Activated T-cell treated with anti-CD3 and anti-CD28 coated beads, Interleukin-2, amount 50 U/mL, for 48 hours (primary cell): Measurements from ENCODE around the gene MVB12B.

ENCODE experiments used
- DNase-seq, 2 experiments: peaks; one replicate each; pipeline ENCODE4 v3.0.0-alpha.2; 2020

Gene MVB12B

GRCh38 chr9:126331964-126332748 lies 5.5 kb downstream of the MVB12B start:
- peak in 1 of 2 experiments; percentile 24 for DNase-seq

- DNase-seq: no peak
Observed at GRCh38 chr9:126334721-126335621, 8.3 kb downstream of the MVB12B start.

- DNase-seq: no peak
Observed at GRCh38 chr9:126335837-126336735, 9.5 kb downstream of the MVB12B start.

GRCh38 chr9:126336736-126337325 lies 10.2 kb downstream of the MVB12B start:
- DNase-seq: no peak

GRCh38 chr9:126337729-126338372 lies 11.2 kb downstream of the MVB12B start:
- DNase-seq: no peak

GRCh38 chr9:126338945-126339344 lies 12.3 kb downstream of the MVB12B start:
- DNase-seq: no peak

- DNase-seq: no peak
Observed at GRCh38 chr9:126341426-126341825, 14.8 kb downstream of the MVB12B start.

GRCh38 chr9:126341902-126342301 lies 15.3 kb downstream of the MVB12B start:
- DNase-seq: no peak

GRCh38 chr9:126342621-126343031 lies 16.0 kb downstream of the MVB12B start:
- no peak for DNase-seq

- no peak for DNase-seq
Observed at GRCh38 chr9:126343271-126343700, 16.7 kb downstream of the MVB12B start.

GRCh38 chr9:126346031-126346430 lies 19.4 kb downstream of the MVB12B start:
- DNase-seq: no peak

- no peak for DNase-seq
Observed at GRCh38 chr9:126347093-126347492, 20.5 kb downstream of the MVB12B start.

- no peak for DNase-seq
Observed at GRCh38 chr9:126347911-126348760, 21.5 kb downstream of the MVB12B start.

- DNase-seq: no peak
Observed at GRCh38 chr9:126348911-126349550, 22.4 kb downstream of the MVB12B start.

GRCh38 chr9:126354887-126355770 lies 28.5 kb downstream of the MVB12B start:
- no peak for DNase-seq

- no peak for DNase-seq
Observed at GRCh38 chr9:126357074-126357473, 30.4 kb downstream of the MVB12B start.

GRCh38 chr9:126360073-126360472 lies 33.4 kb downstream of the MVB12B start:
- DNase-seq: no peak

GRCh38 chr9:126361810-126362238 lies 35.2 kb downstream of the MVB12B start:
- DNase-seq: no peak

GRCh38 chr9:126363250-126363649 lies 36.6 kb downstream of the MVB12B start:
- DNase-seq: no peak
